ENCODE measurements around the gene ALDH5A1.

ALDH5A1 gene

DNA sequence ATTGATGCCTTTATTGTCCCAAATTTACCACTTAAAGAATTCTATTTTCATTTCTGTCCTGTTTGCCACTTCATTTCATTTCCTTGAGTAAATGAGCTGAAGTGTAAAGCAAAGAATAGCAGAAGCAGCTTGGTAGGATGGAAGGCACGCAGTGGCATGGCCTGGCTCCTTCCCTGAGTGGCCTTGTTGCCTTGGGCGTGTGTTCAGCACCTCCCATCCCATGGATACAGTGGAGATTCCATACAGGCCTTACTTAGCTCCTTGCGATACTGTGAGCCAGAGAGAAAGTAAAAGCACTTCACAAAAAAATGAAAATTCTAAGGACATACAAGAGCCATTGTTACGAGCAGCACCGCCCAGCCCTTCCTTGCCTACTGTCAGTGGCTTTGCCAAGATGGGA is 39.6 kb downstream of the ALDH5A1 start:
- DNase-seq = no peak

DNA sequence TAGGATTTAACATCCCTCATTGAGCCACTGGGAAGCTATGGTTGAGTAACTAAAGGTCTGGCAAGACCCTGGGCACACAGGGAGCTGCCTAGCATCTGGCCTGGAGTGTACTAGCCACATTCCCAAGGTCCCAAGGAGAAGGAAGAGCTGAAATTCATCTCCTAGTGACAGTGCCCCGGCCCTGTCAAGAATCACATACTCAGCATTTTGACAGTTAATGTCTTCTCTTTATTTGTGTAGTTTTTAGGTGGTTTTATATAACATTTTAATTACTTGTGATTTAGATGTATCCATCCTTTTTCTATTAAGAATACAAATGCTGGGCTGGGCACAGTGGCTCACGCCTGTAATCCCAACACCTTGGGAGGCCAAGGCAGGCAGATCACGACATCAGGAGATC is 40.4 kb downstream of the ALDH5A1 start:
- DNase-seq = no peak

- DNase-seq = no peak
Observed at GRCh38 chr6:24536466-24536865, 41.7 kb downstream of the ALDH5A1 start.

DNA sequence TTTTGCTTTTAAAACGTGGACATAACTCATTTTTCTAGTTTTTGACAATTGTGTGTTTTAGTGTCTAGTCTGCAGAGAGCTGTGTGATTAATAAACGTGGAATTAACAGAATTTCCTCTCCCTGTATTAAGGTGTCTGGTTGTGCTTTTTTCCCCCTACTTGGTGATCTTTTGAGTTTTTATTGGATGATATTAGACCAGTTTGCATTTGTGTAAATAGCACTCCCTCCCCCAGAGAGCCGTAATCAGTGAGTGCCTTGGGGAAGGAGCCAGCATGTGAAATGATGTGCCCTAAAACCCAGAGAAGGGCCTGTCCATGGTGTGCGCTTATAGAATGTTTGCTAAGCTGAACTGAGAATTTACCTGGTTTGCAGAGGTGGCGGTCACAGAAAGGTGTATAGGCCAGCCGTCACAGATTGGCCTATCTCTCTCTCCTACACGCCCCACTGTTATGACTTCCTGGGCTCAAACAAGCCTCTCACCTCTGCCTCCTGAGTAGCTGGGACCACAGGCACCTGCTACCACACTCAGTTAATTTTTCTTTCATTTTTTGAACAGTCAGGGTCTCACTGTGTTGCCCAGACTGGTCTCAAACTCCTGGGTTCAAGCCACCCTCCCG is 42.4 kb downstream of the ALDH5A1 start:
- DNase-seq = no peak

GRCh38 chr6:24537771-24538385 is 43.1 kb downstream of the ALDH5A1 start:
- DNase-seq = no peak

GRCh38 chr6:24539416-24539815 is 44.6 kb downstream of the ALDH5A1 start:
- DNase-seq = no peak

- no peak for DNase-seq
Observed at GRCh38 chr6:24540197-24540596, 45.4 kb downstream of the ALDH5A1 start.

DNA sequence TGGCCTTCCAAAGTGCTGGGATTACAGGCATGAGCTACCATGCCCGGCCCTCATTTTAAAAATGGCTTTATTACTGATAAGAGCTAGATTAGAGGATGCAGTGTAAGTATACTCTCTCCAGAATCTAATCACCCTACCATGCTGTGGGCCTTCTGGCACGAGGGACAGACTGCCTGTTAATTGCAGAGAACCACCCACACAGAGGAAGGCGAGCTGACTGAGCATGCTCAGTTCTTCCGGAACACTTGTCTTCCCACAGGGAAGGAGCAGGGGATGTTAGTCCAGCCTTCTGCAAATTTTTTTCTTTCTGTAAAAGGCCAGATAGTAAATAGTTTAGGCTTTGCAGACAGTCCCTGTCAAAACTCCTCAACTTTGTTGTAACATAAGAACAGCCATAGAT is 48.9 kb downstream of the ALDH5A1 start:
- no peak for DNase-seq

- DNase-seq = no peak
Observed at GRCh38 chr6:24545183-24545582, 50.4 kb downstream of the ALDH5A1 start.

DNA sequence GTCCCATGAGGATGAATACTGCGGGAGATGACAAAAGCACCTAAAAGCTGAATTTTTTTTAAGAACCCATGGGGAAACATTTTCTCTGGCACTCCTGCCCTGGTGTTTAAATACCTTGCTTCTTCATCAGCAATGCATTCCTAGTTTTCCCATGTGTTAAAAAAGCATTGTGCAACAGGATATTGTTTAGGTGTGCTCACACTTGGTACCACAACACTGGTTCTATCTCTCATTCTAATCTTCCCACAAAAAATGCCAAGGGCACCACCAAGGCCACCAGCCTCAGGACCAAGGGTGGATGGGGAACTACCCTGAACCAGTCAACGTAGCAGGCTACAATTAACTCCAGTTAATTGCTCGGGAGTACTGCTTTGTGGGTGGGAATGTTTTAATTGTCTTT is 50.9 kb downstream of the ALDH5A1 start:
- no peak for DNase-seq

DNA sequence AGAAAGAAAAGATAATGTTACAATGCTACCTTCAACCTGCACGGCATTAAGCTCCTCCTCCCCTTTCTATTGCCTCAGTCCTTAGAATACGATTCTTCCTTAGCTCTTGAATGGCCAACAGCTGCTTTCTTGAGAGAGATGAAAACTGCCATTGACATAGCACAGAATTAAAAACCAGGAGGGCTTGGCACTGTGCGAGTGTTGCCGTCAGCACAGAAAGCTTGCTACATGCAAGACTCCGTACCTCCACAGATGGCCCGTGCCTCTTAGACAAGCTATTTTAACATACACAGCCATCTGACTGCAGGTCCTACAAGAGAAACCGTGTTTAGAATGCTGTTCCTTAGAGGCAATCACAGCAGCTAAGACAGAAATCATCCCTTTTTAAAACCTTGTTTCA is 51.7 kb downstream of the ALDH5A1 start:
- DNase-seq = no peak

DNA sequence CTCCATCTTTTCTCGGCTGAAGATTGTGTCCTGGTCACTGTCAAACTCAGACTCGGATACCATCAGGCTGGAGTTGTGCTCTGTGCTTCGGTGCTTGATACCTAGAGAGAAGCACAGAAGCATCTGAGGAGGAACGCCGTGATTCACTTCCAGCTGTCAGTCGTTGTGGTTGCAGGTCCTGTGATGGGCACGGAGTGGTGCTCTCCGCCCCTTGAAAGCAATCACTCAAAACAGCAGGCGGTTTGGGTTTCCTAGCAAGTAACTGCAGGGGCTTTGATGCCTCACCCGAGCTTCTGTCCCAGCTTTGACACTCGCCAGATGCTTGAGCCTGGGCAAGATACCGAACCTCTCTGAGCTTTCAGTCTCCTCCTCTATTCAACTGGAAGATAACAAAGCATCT is 52.5 kb downstream of the ALDH5A1 start:
- peak; percentile 58 to 66 for DNase-seq

DNA sequence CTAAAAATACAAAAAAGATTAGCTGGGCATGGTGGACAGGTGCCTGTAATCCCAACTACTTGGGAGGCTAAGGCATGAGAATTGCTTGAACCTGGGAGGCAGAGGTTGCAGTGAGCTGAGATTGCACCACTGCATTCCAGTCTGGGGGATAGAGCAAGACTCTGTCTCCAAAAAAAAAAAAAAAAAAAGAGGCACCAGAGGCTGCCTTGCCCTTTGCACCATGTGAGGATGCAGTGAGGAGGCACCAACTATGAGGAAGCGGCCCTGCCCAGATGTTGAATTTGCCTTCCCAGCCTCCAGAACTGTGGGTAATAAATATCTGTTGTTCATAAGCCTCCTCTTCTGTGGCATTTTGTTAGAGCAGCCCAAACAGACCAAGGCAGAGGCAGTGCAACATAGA is 54.4 kb downstream of the ALDH5A1 start:
- DNase-seq = no peak

DNA sequence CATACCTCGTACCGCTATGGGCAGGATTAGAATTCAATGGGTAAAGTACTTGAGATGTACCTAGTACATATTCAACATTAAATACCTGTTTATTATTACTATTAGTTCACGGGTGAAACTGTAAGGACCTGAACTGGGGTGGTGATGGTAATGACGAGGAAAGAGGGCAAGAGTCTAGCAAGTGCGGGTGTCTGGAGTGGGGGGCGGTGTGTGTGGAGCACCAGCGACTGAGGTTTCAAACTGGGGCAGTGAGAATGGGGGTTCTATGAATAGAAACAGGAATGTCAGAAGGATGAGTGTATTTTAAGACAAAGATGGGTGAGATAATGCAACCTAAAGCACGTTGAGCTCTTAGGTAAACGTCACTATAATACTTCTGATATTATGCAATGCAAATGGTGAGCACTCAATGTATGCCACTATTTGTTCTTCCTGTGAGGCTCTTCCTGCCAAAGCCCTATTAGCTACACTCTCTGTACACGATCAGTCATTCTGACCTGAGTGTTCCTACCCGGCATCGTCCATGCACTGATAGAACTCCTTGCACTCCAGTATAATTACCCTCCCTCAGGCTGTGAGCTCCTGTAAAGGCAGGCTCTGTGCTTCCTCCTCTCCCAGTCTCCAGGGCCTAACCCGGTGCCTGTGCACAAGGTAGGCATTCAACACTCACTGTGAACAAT is 55.0 kb downstream of the ALDH5A1 start:
- DNase-seq = no peak

- DNase-seq = no peak
Observed at GRCh38 chr6:24551139-24551538, 56.4 kb downstream of the ALDH5A1 start.

- no peak for DNase-seq
Observed at GRCh38 chr6:24554474-24554873, 59.7 kb downstream of the ALDH5A1 start.

DNA sequence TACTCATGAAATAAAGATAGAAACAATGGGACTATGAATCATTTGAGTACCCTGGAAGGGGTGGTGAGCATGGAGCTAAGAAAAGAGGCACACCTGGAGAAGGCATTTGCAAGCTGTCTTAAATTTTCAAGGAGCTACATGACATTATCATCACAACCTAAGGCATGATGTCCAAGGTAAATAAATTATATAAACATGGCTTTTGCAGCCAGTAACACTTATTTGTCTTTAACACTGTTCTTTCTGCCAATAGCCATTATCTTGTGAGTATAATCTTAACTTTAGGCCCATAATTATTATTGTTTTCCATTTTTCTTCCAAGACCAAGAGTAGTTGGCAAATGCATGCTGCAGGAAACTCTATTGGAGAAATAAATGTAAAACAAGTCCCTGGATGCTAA is 63.7 kb downstream of the ALDH5A1 start:
- DNase-seq = no peak

- no peak for DNase-seq
Observed at GRCh38 chr6:24564081-24564480, 69.3 kb downstream of the ALDH5A1 start.

DNA sequence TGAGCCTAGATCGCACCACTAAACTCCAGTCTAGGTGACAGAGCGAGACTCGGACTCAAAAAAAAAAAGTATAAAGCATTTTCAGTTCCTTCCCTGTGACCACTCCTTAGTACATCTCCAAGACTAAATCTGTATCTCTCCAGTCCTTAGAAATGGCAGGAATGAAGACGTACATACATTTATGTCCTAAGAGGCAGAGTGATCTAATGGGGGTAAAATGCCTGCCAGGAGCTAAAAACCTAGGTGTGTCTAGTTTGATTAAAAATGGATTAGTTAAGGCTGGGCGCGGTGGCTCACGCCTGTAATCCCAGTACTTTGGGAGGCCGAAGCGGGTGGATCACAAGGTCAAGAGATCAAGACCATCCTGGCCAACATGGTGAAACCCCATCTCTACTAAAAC is 70.4 kb downstream of the ALDH5A1 start:
- DNase-seq = no peak

- no peak for DNase-seq
Observed at GRCh38 chr6:24566020-24566767, 71.4 kb downstream of the ALDH5A1 start.

DNA sequence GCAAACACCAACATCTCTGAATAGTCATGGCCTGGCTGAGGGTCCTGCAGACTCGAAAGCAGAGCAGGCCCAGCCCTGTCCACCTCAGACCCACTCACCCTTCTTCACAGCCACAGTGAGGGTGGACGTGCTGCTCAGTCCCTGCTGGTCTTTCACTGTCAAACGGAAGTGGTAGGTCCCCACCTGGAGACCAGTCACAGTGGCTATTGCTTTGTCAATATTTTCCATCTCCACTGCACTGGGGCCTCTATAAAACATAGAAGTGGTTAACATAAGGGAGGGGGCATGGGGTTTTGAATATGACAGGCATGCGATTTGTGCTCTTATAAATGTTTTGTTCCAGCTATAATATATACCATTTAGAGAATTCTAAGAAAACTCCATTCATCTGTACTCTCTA is 73.9 kb downstream of the ALDH5A1 start:
- no peak for DNase-seq

GRCh38 chr6:24569811-24570210 is 75.0 kb downstream of the ALDH5A1 start:
- DNase-seq = no peak

GRCh38 chr6:24571361-24571760 is 76.6 kb downstream of the ALDH5A1 start:
- DNase-seq = no peak

GRCh38 chr6:24574809-24575208 is 80.0 kb downstream of the ALDH5A1 start:
- no peak for DNase-seq
